HG02642 (cell line): ENCODE measurements around the gene PHC1.
"Not testable (repeated sequence)": the region's sequence is repeated elsewhere in the genome, so short reads cannot be mapped to it uniquely, and the experiment has no call there.

ENCODE experiments used
- ATAC-seq: cut with Tn5 transposase; IDR thresholded peaks from one replicate; pipeline ENCODE4 v1.9.1; 2021; ENCODE audit warnings: mild to moderate bottlenecking; ENCODE audit not compliant: unreplicated experiment, poor library complexity

The PHC1 gene

DNA sequence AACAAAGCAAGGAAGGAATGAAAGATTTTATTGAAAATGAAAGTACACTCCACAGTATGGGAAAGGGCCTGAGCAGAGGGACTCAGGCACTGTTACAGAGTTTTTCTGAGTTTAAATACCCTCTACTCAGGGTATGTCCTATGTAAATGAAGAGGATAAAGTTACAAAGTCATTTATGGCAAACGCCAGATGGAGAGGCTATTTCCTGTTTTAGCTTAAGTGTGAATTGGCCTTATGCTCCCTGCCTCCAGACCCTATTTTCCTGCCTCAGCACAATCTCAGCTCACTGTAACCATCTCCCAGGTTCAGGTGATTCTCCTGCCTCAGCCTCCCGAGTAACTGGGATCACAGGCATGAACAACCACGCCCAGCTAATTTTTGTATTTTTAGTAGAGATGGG is 6.8 kb upstream of the PHC1 start:
- no peak for ATAC-seq

DNA sequence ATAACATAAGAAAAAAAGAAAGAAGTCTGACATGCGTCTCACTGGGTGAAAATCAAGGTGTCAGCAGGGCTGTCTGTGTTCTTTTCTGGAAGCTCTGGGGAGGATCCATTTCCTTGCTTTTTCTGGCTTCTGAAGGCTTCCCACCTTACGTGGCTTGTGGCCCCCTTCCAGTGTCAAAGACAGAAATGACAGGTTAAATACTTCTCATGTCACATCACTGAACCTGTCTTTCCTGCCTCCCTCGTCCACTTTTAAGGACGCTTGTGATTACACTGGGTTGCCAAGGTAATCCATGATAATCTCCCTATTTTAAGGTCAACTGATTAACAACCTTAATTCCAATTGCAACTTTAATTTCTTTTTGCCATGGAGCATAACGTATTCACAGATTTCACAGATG is 4.6 kb upstream of the PHC1 start:
- no peak for ATAC-seq

DNA sequence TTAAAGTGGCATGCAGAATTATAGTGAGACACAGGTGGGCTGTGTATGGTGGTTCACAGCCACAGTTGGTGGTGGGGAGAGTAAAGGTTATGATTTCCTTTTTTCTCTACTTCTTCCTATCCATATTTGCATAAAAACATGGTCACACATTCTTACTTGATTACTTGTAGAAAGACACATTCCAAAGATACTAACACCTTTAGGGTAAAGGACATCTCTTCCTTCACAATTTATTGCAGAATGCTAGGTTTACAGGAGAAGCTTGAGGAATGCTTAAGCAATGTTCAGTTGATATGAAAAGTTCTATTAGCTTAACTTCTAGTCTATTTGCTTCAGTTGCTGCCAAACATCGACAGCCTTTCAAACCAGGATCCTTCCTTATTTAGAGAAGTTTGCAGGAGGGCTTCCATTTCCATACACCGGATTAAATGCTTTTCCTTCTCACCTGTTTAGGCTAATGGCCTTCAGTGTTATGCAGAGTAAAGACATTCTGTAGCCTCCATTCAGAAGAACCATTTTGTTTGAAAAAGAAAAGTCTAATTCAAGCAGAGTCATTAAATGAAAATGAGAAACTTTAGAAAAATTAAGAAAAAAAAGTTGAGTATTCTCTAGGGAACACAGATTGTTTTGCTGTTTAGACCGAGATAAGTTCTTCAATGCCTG is 2.6 kb upstream of the PHC1 start:
- ATAC-seq = no peak

DNA sequence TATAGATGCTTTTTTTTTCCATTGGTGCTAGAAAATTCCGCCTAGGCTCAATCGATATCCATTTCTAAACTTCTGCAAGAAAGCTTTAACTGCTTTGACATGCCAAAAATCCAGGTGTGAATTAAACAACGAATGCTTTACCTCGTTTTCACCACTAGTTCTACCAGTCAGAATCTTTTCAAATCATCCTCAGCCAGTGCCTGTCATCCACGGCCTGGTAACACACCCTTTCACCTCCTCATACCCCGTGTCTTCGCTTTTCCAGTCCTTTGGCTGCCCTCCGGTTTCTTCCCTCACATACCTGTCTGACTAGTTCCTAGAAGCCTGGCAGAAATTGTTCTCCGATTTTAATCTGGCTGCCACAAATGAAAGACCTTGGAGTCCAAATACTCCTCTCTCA is 1.4 kb upstream of the PHC1 start:
- ATAC-seq = no peak

DNA sequence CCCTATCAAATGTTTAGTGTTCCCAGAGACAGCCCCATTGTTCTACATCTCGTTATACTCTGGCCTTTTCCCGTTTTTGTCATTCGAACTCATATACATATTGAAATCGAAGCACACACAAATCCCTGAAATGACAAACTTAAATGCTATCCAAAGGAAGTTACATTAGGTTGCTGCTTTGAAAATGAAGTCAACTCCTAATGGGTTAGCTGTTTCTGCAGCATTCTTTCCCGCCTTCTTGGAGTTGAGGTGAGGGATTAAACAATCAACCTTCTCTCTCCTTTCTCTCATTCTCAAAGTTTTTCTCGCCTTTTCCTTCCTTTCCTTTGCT is 642 bp upstream of the PHC1 start:
- no peak for ATAC-seq

DNA sequence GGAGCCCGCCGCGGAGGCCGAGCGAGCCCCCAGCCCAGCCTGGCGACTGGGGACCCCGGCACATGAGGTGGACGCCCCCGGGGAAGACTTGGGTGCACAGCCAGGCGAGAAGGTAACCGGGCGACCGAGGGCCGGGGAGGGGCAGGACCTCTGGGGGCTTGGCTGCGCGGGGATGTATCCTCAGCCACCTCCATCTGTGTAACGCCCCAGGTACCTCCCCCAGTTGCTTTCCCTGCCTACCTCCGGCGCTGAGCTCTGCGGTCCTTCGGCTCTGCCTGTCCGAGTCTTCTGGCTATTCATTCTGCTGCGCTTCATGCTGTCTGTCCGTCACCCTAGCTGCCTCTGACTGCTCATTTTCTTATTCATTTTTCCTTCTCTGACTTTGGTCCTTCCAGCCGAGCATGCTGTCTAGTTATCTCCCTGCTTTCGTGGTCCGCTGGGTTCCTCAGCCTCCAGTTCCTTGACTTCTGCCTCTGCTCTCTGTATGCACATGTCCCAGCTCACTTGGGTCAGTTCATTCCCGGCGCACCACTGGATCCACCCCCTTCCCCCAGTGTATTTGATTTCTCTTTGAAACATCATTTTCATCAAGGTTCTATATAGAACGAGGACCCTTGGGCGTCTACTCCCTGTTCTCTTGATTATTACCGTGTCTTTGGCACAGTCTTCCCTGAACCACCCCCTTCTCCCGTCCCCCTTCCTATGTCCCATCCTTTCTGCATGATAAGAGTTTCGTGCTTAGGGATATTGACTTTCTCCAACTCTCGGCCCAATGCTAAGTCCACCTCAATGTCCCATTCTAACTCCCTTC is 612 bp downstream of the PHC1 start:
- ATAC-seq = peak; percentile 79

DNA sequence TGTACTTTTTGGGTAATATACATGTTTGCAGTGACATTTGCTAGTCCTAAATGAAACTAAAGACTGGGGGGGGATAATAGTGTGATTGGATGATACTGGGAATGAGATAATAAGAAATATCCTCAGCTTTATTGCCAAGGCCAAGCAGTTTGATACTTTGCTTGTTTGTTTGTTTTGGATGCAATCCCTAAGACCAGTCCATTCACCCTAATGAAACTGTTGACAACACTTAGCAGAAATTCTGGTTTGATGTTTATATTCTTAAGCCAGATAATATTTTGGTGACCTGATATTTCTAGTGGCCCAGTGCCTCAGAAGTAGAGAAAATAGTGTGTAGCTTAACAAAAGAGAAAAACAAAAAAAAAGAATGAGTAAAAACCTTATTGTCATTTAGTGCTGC is 1.8 kb downstream of the PHC1 start:
- ATAC-seq = no peak

DNA sequence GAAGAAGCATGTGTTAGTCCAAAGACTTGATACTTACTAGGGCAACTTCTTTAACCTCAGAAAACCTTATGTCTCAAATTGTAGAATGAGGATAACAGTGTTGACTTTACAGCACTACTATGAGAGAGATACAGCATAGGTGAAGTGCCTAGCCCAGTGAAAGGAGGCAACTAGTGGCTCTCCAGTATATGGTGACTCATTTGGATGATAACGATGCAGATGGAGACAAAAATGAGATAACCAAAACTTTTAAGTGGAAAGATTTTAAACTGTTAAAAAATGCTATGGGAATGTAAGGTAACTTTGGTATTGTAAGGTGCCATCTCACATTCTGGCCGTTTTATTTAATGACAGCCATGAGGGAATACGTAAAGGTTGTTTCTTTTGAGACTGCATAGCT is 2.7 kb downstream of the PHC1 start:
- ATAC-seq = no peak

DNA sequence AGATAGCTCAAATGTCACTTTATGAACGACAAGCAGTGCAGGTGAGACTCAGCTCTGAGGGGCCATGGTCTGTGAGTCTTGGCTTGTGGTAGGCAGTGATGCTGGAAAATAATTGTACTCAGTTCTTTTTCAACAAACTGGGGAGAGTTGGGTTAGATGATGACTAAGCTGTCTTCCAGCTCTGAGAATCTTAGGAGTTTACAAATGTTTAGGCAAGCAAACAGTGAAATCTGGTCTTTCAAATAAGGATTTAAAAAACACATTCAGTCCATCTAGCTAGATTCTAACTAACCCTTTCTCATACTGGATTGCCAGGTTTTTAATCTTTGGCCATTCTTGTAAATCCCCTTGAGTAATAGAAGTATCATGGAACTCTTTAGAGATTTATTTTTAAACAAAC is 3.4 kb downstream of the PHC1 start:
- no peak for ATAC-seq

DNA sequence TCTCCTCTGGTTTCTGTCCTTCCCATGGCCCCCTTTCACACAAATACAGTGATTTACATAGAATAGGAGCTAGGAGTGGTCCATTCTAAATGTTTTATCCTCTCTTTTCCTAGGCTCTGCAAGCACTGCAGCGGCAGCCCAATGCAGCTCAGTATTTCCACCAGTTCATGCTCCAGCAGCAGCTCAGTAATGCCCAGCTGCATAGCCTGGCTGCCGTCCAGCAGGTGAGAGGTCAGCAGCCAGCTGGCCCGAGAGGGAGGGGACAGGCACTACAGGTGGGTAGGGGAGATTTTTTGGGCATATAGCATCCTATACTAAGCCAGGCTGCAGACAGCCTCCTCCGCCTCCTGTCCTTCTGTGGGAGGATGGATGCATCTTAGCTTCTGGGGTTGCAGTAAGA is 5.3 kb downstream of the PHC1 start:
- not testable (repeated sequence) for ATAC-seq

DNA sequence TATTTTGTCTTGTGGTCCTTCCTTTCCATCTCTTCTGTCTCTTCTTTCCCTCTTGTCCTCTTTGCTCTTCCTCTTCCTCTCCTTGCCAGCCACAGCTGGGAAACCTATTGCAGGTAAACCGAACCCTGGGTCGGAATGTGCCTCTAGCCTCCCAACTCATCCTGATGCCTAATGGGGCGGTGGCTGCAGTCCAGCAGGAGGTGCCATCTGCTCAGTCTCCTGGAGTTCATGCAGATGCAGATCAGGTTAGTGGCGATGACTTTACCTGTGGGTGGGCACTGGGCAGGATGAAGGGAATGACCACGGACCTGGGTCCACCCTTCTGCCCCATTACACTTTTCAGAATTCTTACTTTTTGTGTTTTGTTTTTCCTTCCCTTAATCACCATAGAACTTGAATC is 8.2 kb downstream of the PHC1 start:
- ATAC-seq = no peak

DNA sequence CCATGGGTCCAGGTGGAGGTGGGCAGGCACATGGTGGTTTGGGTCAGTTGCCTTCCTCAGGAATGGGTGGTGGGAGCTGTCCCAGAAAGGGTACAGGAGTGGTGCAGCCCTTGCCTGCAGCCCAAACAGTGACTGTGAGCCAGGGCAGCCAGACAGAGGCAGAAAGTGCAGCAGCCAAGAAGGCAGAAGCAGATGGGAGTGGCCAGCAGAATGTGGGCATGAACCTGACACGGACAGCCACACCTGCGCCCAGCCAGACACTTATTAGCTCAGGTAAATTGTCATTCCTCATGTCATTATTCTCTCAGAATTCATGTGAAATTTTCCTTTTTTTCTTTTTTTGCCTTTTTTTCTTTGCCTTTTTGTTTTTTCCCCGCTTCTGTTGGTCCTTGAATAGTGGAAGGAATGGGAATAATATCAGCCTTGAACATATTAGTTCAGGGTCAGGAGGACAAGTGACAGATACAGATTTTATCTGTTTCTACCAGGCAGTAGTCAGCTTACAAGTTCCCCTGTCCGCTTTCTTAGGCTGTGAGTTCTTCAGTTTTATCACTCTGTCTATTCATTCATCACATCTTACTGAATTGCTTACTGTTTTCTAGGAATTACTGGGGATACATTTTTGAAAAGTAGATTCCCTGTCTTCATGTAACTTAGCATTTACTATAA is 16.5 kb downstream of the PHC1 start:
- ATAC-seq = not testable (repeated sequence)

DNA sequence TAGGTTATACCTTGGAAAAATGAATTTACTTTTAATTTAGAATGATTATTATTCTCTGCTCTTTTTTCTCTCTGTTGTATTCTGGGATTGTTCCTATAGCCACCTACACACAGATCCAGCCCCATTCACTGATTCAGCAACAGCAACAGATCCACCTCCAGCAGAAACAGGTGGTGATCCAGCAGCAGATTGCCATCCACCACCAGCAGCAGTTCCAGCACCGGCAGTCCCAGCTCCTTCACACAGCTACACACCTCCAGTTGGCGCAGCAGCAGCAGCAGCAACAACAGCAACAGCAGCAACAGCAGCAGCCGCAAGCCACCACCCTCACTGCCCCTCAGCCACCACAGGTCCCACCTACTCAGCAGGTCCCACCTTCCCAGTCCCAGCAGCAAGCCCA is 18.2 kb downstream of the PHC1 start:
- not testable (repeated sequence) for ATAC-seq

DNA sequence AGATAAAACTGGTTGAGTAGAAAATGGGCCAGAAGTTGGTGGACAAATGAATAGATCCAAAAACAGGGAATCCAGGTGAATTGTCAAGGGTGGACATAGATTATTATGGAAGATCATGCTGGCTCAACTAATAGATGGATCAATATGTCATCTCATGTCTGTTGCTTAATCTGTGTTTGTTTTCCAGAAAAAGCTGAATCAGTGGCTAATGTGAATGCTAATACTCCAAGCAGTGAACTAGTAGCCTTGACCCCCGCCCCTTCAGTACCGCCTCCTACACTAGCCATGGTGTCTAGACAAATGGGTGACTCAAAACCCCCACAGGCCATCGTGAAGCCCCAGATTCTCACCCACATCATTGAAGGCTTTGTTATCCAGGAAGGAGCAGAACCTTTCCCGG is 19.8 kb downstream of the PHC1 start:
- ATAC-seq = not testable (repeated sequence)

DNA sequence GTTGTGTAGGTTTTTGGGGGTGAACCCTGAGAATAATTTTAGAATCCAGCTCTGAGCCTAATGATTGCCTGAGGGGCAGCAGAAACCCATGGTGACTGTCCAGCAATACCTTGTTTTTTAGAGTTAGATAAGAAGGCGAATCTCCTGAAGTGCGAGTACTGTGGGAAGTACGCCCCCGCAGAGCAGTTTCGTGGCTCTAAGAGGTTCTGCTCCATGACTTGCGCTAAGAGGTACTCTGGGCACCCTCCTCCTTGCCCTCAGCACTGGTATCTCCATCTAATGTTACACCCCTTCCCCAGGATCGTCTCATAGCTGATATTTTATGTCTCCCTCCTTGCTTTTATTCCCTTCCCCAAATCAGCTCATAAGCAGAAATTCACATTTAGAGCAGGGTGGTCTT is 22.4 kb downstream of the PHC1 start:
- no peak for ATAC-seq

DNA sequence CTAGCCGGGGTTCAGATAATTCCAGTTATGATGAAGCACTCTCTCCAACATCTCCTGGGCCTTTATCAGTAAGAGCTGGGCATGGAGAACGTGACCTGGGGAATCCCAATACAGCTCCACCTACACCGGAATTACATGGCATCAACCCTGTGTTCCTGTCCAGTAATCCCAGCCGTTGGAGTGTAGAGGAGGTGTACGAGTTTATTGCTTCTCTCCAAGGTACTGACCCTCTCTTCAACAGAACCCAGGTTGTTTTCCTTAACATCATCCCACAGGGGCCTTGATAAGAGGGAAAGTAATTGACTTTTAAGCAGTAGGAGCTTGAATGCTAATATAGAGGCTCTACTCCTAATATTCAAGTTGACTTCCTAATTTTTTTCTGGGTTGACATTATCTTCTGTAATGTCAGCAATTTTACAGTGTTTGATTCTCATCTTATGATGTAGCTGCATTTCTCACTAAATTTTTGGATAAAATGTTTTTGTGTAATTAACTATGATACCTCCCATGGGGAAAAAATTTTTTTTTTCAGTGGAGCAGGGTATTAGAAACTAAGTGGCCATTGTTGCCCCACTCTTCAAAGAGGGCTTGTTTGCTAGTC is 23.6 kb downstream of the PHC1 start:
- ATAC-seq = not testable (repeated sequence)

DNA sequence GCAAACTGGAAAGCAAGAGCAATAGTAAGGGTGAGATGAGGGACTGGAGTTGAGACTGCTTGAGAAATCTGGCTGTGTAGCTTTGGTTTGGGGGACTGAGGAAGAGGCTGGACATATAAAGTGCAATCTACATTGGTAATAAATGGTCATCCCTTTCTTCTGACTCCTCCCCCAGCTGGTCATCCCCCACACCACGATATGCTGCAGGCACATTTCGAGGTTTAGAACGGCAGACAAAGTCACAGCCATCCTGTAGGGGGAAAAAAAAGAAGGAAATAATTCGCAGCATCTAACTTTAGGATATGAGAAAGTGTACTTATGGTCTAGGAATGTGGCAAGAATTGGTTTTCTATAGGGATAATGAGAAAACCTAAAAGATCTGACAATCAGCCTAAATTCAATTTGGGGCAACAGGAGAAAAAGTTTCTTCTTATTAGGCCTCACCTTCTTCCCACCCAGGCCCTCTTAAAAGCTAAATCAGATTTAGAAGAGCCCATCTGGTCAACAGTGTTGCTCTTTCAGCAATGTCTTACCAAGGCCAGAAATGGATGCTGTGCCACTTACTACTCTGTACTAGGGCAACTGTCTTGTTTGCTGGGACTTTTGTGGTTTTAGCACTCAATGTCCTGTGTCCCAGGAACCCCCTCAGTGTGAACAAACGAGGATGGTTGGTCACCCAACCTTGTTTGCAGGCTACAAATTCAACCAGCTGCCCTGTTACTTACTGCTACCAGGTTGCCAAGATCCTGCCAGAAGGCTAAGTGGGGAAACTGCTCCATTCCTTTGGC is 27.6 kb downstream of the PHC1 start:
- no peak for ATAC-seq

DNA sequence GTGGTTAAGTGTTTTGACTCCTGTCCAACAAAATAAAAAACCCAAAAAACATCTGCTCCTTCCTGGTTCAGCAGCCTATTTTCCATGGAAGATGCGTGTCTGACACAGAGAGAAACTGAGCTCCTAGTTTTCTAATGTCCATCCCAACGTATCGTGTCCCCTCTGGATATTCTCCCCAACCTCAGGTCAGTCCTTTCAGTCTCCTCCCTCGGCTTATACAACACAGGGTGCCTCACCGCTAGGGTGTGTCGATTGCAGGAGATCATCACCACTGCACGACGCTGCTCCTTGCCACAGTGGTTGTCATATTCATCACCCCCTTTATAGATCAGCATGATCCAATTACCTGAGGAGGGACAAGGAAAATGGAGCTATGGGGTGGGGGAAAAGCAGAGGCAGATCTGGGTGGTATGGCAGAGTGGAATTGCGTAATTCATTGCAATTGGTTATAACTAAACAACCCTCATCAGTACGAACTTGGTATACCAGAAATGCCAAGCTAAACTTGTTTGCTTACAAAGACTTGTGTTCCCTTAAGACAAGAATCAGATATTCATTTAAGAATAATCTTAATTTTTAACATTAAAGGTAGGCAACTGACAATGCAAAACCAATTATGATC is 29.4 kb downstream of the PHC1 start:
- no peak for ATAC-seq

DNA sequence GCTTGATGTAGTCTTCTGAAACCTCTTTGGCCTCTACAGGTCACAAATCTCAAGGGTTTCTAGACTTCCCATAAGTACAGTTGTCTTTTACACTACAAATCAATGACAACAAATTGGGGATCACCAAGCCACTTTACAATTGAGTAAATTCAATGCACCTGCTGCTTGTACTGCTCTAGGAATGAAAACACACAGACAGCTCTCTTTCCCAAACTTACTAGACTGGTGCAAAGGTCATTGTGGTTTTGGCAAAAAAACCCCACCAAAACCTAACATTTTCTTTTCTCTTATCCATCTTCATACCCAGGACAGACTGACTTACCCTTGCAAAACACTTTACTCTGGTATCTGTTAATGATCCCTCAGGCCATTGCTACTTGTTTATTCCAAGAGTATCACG is 32.4 kb downstream of the PHC1 start:
- ATAC-seq = no peak

DNA sequence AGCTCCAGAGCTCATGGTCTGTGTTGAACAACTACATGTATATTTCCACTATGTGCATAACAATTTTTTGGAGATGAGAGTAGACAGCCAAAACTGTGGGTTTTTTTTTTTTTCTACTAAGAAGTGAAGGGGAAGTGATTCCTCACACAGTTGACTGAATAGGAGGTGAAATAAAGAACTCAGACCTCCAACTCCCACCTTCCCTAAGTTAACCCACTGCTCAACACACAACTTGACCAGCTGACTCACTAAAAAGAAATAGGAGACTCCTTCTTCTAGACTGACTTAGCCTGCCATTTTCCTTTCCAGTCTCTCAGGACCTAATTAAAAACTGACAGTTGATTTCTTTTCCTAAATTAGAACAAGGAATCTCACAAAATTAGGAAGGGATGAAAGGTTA is 33.4 kb downstream of the PHC1 start:
- ATAC-seq = no peak
